ENCODE measurements around the gene WDR1. TPM values are rescaled to one million over a fixed set of nuclear protein-coding genes. Genes with fewer than 3 reads are reported as not detected.

Gene WDR1
- total and polyA plus RNA-seq, 2 of the 13 experiments (the other 11 are each of a cell fraction or from before 2014, with no cell fraction given), result 106 to 198 TPM

DNA sequence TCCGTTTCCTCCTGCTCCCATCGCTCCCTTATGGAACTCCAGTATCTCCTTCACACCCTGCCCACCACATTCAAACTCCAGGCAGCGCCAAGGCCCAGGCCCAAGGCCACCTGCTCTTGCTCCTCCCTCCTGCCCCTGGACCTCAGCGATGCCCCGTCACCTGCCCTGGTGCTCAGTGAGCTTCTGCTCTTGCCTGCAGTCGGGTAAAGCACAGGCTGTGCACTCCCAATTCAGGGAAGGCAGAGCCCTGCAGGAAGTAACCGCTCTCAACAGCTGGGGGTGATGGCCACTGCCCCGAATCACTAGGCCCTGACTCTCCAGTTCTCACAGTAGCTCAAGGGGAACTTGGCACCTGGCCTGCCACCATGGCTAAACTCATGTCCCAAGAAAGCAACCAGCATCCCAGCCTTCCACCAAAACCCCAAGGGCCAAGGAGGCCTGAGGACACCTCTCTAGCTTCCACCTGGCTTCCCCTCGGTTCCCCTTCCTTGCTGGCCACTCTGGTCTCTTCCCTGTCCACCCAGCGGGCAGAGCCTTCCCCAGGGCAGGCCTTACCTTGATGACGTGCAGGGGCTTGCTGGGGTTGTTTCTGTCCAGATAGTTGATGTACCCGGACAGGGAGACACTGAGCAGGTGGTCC is 29.3 kb downstream of the WDR1 start:
- Histone ChIP-seq H3K4me1 (ENCODE audit: insufficient read depth, low read length) (peaks cover 14% of the 10 kb centered on the region; the same call in 1 of the 2 replicates), H3K36me3 (replicated peaks in 1 of 2; ENCODE audit: control insufficient read depth in 1 of 2, insufficient read depth in 2 of 2, low read length in 2 of 2) (peaks cover 77 to 99% of the 10 kb centered on the region in 2 experiments), H3K27me3 (ENCODE audit: control insufficient read depth in 1 of 2, insufficient read depth in 2 of 2, low read length in 2 of 2) (no peaks in the 10 kb centered on the region), H3K4me2 (ENCODE audit: low read depth, low read length) (no peak overlapping the region), H3K4me3 (replicated peaks in 1 of 3; ENCODE audit: insufficient read depth in 1 of 3, low read depth in 2 of 3, low read length in 3 of 3) (no peak overlapping the region), H3K9ac (ENCODE audit: insufficient read depth, low read depth, low read length) (no peak overlapping the region), H3K79me2 (ENCODE audit: insufficient read depth, low read length) (peaks cover 2% of the 10 kb centered on the region), H2AFZ (ENCODE audit: low read length) (no peak overlapping the region), H3K27ac (ENCODE audit: extremely low read length, insufficient read depth, low read length) (no peak overlapping the region), H4K20me1 (ENCODE audit: insufficient read depth, low read length) (peaks cover 9% of the 10 kb centered on the region), H3K9me3 (ENCODE audit: low read length) (no peaks in the 10 kb centered on the region)
- intact Hi-C loops (cut with micrococcal nuclease; ENCODE audit: unreplicated experiment), result no loop called here
- FAIRE-seq (no peak), ATAC-seq (no peak), DNase-seq (ENCODE audit: low spot score) (no peak)
- ChIA-PET CTCF (ENCODE audit: low intra/inter-chr PET ratio, low total read pairs) (no interaction called here), POLR2A (no interaction called here)
- 98% methylated on average over 11 of the region's 12 CpGs for WGBS (ENCODE audit: low lambda C conversion rate)
- BruUV-seq (replicated peaks), result no TSS peak
- in situ Hi-C loops (cut with HindIII; ENCODE audit: extremely low pct_ligation_motif_present, low pct_unique_long_range_greater_than_20kb), result no loop called here
- TF ChIP-seq RBM22 (optimal IDR thresholded peaks at IDR 0.05; ENCODE audit: low read length) (peak; percentile 70), ZNF367 (CRISPR knock-in tag; IDR thresholded peaks at IDR 0.05; ENCODE audit: borderline replicate concordance) (no peak)

DNA sequence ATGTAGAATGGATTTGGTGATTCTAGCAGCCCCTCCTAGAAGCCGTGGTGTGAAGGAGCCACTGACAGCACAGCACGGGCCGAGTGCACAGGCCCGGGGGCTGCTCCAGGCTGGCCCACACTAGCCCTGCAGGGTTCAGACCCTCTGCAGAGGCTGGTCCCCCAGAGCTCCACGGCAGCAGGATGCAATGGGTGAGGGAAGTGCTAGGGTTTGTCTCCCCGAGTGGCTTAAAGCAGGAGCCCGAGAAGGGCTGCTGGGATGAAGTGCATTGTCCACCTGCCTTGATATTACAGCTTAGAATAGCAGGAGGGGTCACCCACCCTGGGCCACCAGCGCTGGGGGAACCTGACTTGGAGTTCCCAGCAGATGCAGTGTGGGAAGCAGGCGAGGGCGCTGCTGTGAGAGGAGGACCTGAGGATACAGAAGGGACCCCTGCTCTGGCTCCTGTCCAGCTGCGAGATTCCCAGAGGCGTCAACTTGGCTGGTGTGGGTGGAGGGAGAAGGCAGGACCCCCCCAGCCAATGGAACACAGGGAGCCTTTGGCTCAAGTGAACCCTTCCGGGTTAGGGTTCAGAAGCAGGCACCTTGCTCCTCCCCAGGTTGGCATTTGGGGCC is 30.0 kb downstream of the WDR1 start:
- H3K4me3 ChIP-seq (replicated peaks in 1 of 3; ENCODE audit: insufficient read depth in 1 of 3, low read depth in 2 of 3, low read length in 3 of 3), result no peak overlapping the region
- H3K4me1 ChIP-seq (ENCODE audit: insufficient read depth, low read length), result peaks cover 9% of the 10 kb centered on the region; the same call in 1 of the 2 replicates
- CTCF ChIA-PET (ENCODE audit: low intra/inter-chr PET ratio, low total read pairs), result no interaction called here
- H4K20me1 ChIP-seq (ENCODE audit: insufficient read depth, low read length), result peaks cover 9% of the 10 kb centered on the region
- no peak for FAIRE-seq
- no peak overlapping the region for H3K27ac ChIP-seq (ENCODE audit: extremely low read length, insufficient read depth, low read length)
- in situ Hi-C loops (cut with HindIII; ENCODE audit: extremely low pct_ligation_motif_present, low pct_unique_long_range_greater_than_20kb), result no loop called here
- H3K4me2 ChIP-seq (ENCODE audit: low read depth, low read length), result no peak overlapping the region
- TF ChIP-seq ZNF737 (CRISPR knock-in tag; IDR thresholded peaks at IDR 0.05; ENCODE audit: borderline replicate concordance), result no peak
- TF ChIP-seq, protein P1, sequence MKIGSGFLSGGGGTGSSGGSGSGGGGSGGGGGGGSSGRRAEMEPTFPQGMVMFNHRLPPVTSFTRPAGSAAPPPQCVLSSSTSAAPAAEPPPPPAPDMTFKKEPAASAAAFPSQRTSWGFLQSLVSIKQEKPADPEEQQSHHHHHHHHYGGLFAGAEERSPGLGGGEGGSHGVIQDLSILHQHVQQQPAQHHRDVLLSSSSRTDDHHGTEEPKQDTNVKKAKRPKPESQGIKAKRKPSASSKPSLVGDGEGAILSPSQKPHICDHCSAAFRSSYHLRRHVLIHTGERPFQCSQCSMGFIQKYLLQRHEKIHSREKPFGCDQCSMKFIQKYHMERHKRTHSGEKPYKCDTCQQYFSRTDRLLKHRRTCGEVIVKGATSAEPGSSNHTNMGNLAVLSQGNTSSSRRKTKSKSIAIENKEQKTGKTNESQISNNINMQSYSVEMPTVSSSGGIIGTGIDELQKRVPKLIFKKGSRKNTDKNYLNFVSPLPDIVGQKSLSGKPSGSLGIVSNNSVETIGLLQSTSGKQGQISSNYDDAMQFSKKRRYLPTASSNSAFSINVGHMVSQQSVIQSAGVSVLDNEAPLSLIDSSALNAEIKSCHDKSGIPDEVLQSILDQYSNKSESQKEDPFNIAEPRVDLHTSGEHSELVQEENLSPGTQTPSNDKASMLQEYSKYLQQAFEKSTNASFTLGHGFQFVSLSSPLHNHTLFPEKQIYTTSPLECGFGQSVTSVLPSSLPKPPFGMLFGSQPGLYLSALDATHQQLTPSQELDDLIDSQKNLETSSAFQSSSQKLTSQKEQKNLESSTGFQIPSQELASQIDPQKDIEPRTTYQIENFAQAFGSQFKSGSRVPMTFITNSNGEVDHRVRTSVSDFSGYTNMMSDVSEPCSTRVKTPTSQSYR (CRISPR knock-in tag; IDR thresholded peaks at IDR 0.05; ENCODE audit: borderline replicate concordance), result no peak
- no peak for TF ChIP-seq ZNF790 (CRISPR knock-in tag; IDR thresholded peaks at IDR 0.05; ENCODE audit: borderline replicate concordance)
- TF ChIP-seq, protein P2, sequence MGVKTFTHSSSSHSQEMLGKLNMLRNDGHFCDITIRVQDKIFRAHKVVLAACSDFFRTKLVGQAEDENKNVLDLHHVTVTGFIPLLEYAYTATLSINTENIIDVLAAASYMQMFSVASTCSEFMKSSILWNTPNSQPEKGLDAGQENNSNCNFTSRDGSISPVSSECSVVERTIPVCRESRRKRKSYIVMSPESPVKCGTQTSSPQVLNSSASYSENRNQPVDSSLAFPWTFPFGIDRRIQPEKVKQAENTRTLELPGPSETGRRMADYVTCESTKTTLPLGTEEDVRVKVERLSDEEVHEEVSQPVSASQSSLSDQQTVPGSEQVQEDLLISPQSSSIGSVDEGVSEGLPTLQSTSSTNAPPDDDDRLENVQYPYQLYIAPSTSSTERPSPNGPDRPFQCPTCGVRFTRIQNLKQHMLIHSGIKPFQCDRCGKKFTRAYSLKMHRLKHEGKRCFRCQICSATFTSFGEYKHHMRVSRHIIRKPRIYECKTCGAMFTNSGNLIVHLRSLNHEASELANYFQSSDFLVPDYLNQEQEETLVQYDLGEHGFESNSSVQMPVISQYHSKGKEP (CRISPR knock-in tag; IDR thresholded peaks at IDR 0.05), result no peak
- no peak for TF ChIP-seq PRPF4 (IDR thresholded peaks at IDR 0.05; ENCODE audit: low read depth, low read length, poor library complexity, severe bottlenecking)
- no peak for TF ChIP-seq ZNF230 (CRISPR knock-in tag; IDR thresholded peaks at IDR 0.05)
- TF ChIP-seq HDAC6 (IDR thresholded peaks at IDR 0.05; ENCODE audit: low read depth, low read length), result no peak
- TF ChIP-seq ARNT (IDR thresholded peaks at IDR 0.05), result no peak
- 96% methylated on average over 7 of the region's 13 CpGs for WGBS (ENCODE audit: low lambda C conversion rate)
- no peak for ATAC-seq
- peaks cover 72 to 99% of the 10 kb centered on the region in 2 experiments for H3K36me3 ChIP-seq (replicated peaks in 1 of 2; ENCODE audit: control insufficient read depth in 1 of 2, insufficient read depth in 2 of 2, low read length in 2 of 2)
- POLR2A ChIA-PET, result no interaction called here
- H3K9ac ChIP-seq (ENCODE audit: insufficient read depth, low read depth, low read length), result no peak overlapping the region
- H3K79me2 ChIP-seq (ENCODE audit: insufficient read depth, low read length), result no peaks in the 10 kb centered on the region
- no peaks in the 10 kb centered on the region for H3K9me3 ChIP-seq (ENCODE audit: low read length)
- no peak overlapping the region for H2AFZ ChIP-seq (ENCODE audit: low read length)
- DNase-seq (ENCODE audit: low spot score), result no peak
- no TSS peak for BruUV-seq (replicated peaks)
- intact Hi-C loops (cut with micrococcal nuclease; ENCODE audit: unreplicated experiment), result no loop called here
- no peaks in the 10 kb centered on the region for H3K27me3 ChIP-seq (ENCODE audit: control insufficient read depth in 1 of 2, insufficient read depth in 2 of 2, low read length in 2 of 2)
